ENCODE results near the gene OR10K2.
"Not testable (repeated sequence)": the region's sequence is repeated elsewhere in the genome, so short reads cannot be mapped to it uniquely, and the experiment has no call there.

The OR10K2 gene, protein sequence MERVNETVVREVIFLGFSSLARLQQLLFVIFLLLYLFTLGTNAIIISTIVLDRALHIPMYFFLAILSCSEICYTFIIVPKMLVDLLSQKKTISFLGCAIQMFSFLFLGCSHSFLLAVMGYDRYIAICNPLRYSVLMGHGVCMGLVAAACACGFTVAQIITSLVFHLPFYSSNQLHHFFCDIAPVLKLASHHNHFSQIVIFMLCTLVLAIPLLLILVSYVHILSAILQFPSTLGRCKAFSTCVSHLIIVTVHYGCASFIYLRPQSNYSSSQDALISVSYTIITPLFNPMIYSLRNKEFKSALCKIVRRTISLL

DNA sequence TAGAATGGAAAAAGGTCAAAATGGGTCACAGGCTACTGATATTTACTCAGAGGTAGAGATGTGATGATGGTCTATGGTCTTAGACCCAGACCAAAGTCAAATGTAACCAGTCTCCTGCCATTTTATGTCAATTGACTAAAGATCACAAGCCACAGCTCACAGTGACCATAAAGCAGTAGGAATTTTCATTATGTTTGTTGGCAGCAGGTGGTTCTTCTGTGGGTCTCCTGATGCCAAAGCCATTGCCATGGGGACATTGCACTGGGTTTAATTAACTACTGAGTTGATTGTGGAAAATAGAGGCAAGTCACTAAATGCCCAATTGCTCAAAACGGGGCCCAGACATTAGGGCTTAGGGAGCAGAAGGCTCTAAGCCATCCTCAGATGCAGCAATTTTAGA is at the start of gene OR10K2:
Gene OR10K2, minus strand, starts transcription at position 101 of the 400 bp plus-strand sequence. CDS start 5,371 bp downstream, outside the sequence.
- DNase-seq (ENCODE audit: low spot score), result no peak

GRCh38 chr1:158471920-158472319 is 45.9 kb upstream of the OR10K2 start, which contains the start of gene OR10R2:
Gene OR10R2 (plus strand): TSS chr1:158472220. CDS start chr1:158472326, 106 bp downstream.
- no peak for DNase-seq (ENCODE audit: low spot score)

GRCh38 chr1:158461534-158461933 is 35.5 kb upstream of the OR10K2 start, which contains the start of gene OR10K1:
Gene OR10K1 (plus strand): TSS chr1:158461834. CDS start chr1:158465562, 3,728 bp downstream.
- DNase-seq (ENCODE audit: low spot score), result no peak

DNA sequence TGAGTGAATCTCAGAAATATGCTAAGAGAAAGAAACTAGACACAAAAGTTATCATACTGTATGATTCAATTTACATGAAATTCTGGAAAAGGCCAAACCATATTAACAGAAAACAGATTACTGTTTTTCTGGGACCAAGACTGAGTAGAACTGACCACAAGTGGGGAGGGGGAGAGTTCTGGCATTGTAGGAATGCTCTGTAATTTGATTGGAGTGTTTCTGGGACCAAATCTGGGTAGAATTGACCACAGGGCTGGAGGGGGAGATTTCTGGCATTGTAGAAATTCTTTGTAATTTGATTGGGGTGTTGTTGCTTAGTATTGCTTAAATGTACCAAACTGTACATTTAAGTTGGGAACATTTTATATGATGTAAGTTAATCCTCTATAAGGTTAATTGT is 32.2 kb upstream of the OR10K2 start:
- DNase-seq (ENCODE audit: low spot score), result no peak

DNA sequence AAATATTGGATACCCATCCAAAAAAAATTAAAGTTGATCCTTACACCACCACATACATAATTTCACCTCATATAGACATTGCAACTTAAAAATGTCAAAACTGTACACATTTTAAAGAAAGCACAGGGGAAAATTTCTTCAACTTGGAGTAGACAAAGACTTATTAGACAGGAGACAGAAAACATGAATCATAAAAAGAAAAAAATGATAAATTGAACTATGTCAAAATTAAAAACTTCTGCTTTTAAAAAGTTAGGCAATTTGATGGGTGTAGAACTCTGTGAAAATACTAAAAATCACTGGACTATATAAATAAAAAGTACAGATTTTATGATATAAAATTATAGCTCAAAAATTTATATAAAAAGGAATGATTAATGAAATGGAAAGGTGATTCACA is 31.2 kb upstream of the OR10K2 start:
- no peak for DNase-seq (ENCODE audit: low spot score)

DNA sequence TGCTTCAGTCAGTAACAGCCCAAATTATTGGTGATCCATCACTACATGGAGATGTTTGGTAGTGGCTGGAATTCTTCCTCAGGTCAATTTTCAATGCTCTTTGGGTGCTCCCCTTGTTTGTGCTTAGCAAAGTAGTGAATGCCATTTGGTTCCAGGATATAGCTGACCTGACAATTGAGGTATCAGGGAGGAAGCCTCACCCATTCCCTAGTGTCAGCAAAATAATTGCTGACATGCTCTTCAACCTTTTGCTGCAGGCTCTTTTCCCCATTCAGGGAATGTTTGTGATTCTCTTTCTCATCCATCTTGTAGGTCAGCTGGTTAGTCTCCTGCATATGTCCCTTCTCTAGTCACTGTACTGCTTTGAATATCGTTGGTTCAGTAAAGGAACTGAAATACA is 28.5 kb upstream of the OR10K2 start:
- no peak for DNase-seq (ENCODE audit: low spot score)

GRCh38 chr1:158445376-158445775 is 19.3 kb upstream of the OR10K2 start:
- no peak for DNase-seq (ENCODE audit: low spot score)

GRCh38 chr1:158434741-158435140 is 8.7 kb upstream of the OR10K2 start:
- DNase-seq (ENCODE audit: low spot score), result no peak

- not testable (repeated sequence) for DNase-seq (ENCODE audit: low spot score)
Observed at GRCh38 chr1:158430163-158430562, 4.1 kb upstream of the OR10K2 start.

GRCh38 chr1:158425027-158425426 is 1.0 kb downstream of the OR10K2 start:
- no peak for DNase-seq (ENCODE audit: low spot score)

GRCh38 chr1:158422212-158422611 is 3.8 kb downstream of the OR10K2 start:
- no peak for DNase-seq (ENCODE audit: low spot score)

DNA sequence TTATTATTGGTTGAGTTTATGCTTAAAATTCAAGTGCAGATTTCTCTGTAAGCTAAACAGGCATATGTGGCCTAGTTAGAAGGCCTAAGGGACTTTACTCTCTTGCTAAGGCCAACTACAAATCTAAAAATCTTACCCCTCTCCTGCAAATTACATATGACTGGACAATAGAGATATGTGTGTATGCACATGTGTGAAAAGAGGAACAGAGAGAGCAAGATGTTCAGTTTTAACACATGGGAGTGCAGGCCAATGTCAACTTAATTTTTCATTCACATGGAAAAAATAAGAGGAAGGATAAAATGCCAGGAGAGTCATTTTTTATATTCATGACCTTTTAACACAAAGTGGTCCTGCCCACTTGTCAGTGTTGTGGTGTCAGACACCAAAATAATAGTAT is 8.5 kb downstream of the OR10K2 start:
- no peak for DNase-seq (ENCODE audit: low spot score)

GRCh38 chr1:158414651-158415345 is 11.2 kb downstream of the OR10K2 start:
- no peak for DNase-seq (ENCODE audit: low spot score)

DNA sequence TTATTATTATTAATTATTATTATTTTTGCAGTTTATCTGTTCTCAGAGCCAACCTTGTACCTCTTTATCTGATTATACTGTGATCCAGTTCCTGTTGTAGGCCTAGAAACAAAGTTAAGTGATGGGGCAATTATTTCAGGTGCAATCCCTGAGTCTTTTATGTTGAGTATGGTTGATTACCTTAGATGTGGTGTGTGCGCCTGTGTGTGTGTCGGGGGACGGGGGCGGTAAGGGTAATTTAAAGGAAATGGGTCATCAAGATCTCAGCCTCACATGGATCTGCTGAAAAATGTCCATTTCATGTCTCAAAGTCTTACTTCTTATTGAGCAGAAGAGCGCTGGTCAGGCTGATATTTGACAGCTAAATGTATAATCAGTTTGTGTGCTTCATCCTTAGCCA is 18.9 kb downstream of the OR10K2 start:
- DNase-seq (ENCODE audit: low spot score), result no peak

GRCh38 chr1:158400871-158401270 is 25.2 kb downstream of the OR10K2 start:
- no peak for DNase-seq (ENCODE audit: low spot score)

DNA sequence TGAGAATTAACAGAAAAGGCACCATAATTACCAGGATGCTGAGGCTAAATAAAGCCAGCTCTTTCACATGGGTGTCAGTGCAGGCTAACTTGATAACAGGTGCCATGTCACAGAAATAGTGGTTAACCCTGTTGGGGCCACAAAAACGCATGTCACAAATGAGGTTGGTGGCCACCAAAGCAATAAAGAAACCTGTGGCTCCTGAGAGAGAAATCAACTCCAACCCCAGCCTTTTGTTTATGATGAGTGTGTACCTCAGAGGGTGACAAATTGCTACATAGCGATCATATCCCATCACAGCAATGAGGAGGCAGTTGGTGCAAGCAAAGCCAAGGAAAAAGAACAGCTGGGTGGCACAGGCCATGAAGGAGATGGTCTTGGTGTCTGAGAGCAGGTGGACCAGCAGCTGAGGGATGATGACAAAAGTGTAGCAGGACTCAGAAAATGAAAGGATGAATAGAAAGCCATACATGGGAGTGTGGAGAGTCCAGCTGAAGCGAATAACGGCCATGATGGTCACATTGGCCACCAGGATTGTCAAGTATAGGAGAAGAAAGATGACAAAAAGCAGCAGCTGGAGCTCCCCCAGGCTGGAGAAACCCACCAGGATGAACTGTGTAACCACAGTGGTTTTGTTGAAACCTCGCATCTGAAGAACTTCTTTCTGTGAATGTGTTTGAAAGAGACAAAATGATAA is 27.1 kb downstream of the OR10K2 start, which contains the start of gene OR10T2:
Gene OR10T2, minus strand, starts transcription at position 649 of the 697 bp plus-strand sequence. Its CDS starts 0 bp downstream, at position 649.
- DNase-seq (ENCODE audit: low spot score), result no peak

- DNase-seq (ENCODE audit: low spot score), result no peak
Observed at GRCh38 chr1:158396646-158397045, 29.4 kb downstream of the OR10K2 start.

DNA sequence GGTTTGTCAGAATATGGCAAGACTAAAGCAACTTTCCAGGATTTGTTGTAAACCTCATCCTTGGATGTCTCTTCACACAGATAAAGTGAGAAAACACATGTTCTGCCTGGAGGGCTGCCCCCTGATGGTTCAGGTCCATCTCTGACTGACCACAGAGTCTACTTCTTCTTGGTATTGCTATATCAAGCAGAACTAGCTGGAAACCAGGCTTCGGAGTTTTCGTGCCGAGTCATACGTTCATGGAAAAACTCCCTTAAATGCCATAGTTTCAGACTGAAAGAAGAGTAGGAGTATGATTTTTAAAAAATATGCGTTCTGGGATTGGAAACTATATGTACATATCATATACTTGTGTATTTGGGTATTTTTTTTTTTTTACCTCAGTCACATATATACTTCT is 32.6 kb downstream of the OR10K2 start:
- DNase-seq (ENCODE audit: low spot score), result no peak

GRCh38 chr1:158391099-158391498 is 34.9 kb downstream of the OR10K2 start:
- no peak for DNase-seq (ENCODE audit: low spot score)

- no peak for DNase-seq (ENCODE audit: low spot score)
Observed at GRCh38 chr1:158390331-158390730, 35.7 kb downstream of the OR10K2 start.

DNA sequence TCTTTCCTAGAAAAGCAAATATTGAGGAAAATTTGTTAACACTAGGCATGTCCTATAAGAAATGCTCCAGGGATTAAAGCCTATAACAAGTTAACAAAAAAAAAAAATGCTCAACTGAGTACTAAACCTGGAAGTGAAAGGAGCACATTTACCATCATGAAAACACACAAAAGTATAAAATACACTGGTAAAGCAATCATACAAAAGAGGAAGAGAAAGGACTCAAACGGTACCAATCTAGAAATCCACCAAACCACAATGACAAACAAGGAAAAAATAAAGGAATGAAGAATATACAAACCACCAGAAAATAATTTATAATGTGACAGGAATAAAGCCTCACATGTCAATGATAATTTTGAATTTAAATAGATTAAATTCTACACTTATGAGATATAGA is 51.2 kb downstream of the OR10K2 start:
- no peak for DNase-seq (ENCODE audit: low spot score)

- not testable (repeated sequence) for DNase-seq (ENCODE audit: low spot score)
Observed at GRCh38 chr1:158374101-158374500, 51.9 kb downstream of the OR10K2 start.
